ENCODE results near the gene ABHD14A.

DNA sequence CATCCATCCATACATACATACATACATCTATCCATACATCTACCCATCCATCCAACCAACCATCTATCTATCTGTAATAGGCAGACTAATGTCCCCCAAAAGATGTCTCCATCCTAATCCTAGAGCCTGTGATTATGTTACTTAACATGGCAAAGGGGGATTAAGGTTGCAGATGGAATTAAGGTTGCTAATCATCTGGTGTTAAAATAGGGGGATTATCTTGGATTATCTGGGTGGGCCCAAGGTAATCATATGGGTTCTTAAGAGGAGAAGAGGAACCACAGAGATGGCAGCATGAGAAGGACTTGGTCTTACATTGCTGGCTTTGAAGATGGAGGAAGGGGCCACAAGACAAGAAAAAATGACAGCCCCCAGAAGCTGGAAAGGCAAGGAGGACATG lies 35.6 kb downstream of the ABHD14A start:
- TF ChIP-seq, protein P1, sequence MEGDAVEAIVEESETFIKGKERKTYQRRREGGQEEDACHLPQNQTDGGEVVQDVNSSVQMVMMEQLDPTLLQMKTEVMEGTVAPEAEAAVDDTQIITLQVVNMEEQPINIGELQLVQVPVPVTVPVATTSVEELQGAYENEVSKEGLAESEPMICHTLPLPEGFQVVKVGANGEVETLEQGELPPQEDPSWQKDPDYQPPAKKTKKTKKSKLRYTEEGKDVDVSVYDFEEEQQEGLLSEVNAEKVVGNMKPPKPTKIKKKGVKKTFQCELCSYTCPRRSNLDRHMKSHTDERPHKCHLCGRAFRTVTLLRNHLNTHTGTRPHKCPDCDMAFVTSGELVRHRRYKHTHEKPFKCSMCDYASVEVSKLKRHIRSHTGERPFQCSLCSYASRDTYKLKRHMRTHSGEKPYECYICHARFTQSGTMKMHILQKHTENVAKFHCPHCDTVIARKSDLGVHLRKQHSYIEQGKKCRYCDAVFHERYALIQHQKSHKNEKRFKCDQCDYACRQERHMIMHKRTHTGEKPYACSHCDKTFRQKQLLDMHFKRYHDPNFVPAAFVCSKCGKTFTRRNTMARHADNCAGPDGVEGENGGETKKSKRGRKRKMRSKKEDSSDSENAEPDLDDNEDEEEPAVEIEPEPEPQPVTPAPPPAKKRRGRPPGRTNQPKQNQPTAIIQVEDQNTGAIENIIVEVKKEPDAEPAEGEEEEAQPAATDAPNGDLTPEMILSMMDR (IDR thresholded peaks at IDR 0.05): no peak
- TF ChIP-seq POLR2A (IDR thresholded peaks at IDR 0.05): no peak
